ENCODE results near the gene KRAS.

The KRAS gene

GRCh38 chr12:25195056-25195971 is 55.4 kb downstream of the KRAS start, which contains the start of the genes DNAI7 and ETFRF1:
Gene DNAI7 (minus strand): TSS chr12:25195160. CDS start chr12:25195078, 82 bp downstream.
Gene ETFRF1 (plus strand): TSS chr12:25195237. CDS start chr12:25203957, 8,720 bp downstream.
- peak; percentile 94 for DNase-seq (ENCODE audit: low spot score)

- no peak for DNase-seq (ENCODE audit: low spot score)
Observed at GRCh38 chr12:25194722-25195055, 56.0 kb downstream of the KRAS start.

- DNase-seq (ENCODE audit: low spot score), result no peak
Observed at GRCh38 chr12:25194214-25194613, 56.5 kb downstream of the KRAS start.

- no peak for DNase-seq (ENCODE audit: low spot score)
Observed at GRCh38 chr12:25190793-25191192, 59.9 kb downstream of the KRAS start.

GRCh38 chr12:25189656-25190055 is 61.1 kb downstream of the KRAS start:
- DNase-seq (ENCODE audit: low spot score), result no peak

- DNase-seq (ENCODE audit: low spot score), result no peak
Observed at GRCh38 chr12:25187781-25188180, 62.9 kb downstream of the KRAS start.

- no peak for DNase-seq (ENCODE audit: low spot score)
Observed at GRCh38 chr12:25186788-25187402, 63.8 kb downstream of the KRAS start.

- no peak for DNase-seq (ENCODE audit: low spot score)
Observed at GRCh38 chr12:25186038-25186787, 64.5 kb downstream of the KRAS start.

- DNase-seq (ENCODE audit: low spot score), result no peak
Observed at GRCh38 chr12:25184132-25184531, 66.6 kb downstream of the KRAS start.

- DNase-seq (ENCODE audit: low spot score), result no peak
Observed at GRCh38 chr12:25182765-25183164, 68.0 kb downstream of the KRAS start.

GRCh38 chr12:25162866-25163265 is 87.9 kb downstream of the KRAS start:
- DNase-seq (ENCODE audit: low spot score), result no peak

- no peak for DNase-seq (ENCODE audit: low spot score)
Observed at GRCh38 chr12:25156061-25156460, 94.7 kb downstream of the KRAS start.

GRCh38 chr12:25155022-25155576 is 95.6 kb downstream of the KRAS start:
- no peak for DNase-seq (ENCODE audit: low spot score)

Data from Ammon's horn (tissue), 1 donor.